Right lobe of liver (tissue), 4 donors: ENCODE measurements around the gene MAML2.

Source experiments
- POLR2A ChIP-seq: fragments of 450-650 bp; IDR thresholded peaks from one replicate; pipeline ENCODE4 v1.6.1; 2017; ENCODE audit warnings: antibody characterized with exemption, mild to moderate bottlenecking
- TF ChIP-seq, protein P1 (sequence below), 4 donors: fragments of 200-600 bp in 3 of 4; fragments of 450-650 bp in 1 of 4; IDR thresholded peaks; one replicate each; pipeline versions ENCODE4 v1.5.1 to v1.8.0; 2016 to 2022; ENCODE audit warnings: antibody characterized with exemption in 4 of 4, mild to moderate bottlenecking in 2 of 4
- donor health status: DM: no; HTN: no; CAD: no.
- donor health status: DM: no; HTN: no; CAD: no.
- donor health status: DM: no; HTN: yes; CAD: no.

DNA sequence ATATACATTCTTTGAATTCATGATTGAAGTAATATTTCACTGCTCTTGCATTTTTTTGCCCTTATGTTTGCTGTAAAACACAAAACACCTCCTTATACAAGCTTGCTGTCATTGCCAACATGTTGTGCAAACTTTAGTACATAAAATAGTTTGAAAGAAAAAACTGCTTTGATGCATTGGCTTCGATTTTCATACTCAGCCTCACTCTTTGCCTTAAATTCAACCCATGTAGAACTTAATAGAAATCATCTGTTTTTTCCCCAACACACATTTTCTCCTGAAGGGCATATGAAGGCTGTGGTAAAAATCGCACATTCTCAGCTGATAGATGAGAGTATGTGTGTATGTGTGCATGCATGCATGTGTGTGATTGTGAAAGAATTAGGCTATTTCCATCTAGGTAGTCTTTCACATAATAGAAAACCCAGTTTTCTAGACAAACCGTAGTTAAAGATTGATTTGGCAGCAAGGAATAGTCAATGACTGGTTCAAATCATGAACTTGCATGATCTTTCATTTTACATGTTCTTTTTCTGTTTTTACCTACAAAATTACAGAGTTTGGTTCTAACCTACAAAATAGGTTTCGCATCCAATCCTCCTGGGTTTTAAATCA lies 346.3 kb downstream of the MAML2 start:
- TF ChIP-seq, protein P1, sequence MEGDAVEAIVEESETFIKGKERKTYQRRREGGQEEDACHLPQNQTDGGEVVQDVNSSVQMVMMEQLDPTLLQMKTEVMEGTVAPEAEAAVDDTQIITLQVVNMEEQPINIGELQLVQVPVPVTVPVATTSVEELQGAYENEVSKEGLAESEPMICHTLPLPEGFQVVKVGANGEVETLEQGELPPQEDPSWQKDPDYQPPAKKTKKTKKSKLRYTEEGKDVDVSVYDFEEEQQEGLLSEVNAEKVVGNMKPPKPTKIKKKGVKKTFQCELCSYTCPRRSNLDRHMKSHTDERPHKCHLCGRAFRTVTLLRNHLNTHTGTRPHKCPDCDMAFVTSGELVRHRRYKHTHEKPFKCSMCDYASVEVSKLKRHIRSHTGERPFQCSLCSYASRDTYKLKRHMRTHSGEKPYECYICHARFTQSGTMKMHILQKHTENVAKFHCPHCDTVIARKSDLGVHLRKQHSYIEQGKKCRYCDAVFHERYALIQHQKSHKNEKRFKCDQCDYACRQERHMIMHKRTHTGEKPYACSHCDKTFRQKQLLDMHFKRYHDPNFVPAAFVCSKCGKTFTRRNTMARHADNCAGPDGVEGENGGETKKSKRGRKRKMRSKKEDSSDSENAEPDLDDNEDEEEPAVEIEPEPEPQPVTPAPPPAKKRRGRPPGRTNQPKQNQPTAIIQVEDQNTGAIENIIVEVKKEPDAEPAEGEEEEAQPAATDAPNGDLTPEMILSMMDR (IDR thresholded peaks at IDR 0.05), result no peak
- no peak for TF ChIP-seq POLR2A
